Measurements from ENCODE around the gene RAB22A.
"Not testable (repeated sequence)": the region's sequence is repeated elsewhere in the genome, so short reads cannot be mapped to it uniquely, and the experiment has no call there.

The RAB22A gene

DNA sequence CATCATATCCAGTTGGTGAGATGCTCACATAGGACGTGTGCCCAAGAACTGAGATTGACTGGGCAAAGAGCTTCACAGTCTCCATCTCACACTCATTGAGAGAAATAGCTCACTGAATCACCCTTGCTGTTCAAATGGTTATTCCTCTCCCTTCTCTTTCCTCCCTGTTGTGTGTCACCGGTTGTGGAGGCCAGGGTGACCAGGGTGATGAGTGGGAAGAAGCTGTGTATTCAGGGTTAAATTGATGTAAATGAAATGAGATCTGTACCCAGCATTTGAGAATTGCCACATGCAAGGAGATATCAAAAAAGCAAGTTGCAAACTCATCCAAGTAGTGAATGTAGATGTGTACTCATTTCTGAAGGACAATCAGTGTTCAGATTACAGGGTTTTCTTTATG lies 43.0 kb downstream of the RAB22A start:
- no peak for DNase-seq

DNA sequence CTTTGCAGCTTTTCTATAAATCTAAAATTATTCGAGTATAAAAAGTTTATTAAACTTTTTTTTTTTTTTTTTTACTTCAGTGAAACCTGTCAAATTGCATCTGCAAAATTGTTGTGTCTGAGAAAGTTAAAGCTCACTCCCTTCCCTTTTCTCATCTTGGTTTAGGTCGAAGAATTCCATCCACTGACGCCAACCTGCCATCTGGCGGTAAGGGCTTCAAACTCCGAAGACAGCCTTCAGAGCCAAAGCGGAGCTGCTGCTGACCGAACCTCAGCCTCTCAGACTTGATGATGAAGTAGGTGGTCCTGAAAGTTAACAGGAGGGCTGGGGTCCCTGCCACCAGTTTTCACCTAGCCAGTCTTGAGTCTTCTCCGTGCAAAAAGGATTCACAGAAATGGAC lies 49.9 kb downstream of the RAB22A start:
- DNase-seq, result no peak

DNA sequence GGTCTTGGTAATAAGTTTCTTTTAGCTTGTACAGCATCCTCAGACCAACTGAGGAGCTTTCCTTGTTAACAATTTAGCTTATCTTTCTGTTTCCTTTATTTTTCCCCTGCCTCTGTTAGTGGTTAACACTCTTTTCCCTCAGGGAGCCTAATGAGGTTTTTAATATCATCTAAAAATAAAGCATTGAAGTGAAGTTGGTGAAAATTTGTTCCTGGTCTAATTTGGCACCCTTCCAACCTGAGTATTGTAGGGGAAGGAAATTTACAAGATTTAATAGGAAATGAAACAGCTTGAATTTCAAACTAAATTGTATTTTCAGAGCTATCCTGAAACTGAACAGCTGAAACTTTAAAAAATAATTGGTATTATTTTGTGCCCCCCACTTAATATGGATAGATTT lies 51.4 kb downstream of the RAB22A start:
- DNase-seq, result no peak

DNA sequence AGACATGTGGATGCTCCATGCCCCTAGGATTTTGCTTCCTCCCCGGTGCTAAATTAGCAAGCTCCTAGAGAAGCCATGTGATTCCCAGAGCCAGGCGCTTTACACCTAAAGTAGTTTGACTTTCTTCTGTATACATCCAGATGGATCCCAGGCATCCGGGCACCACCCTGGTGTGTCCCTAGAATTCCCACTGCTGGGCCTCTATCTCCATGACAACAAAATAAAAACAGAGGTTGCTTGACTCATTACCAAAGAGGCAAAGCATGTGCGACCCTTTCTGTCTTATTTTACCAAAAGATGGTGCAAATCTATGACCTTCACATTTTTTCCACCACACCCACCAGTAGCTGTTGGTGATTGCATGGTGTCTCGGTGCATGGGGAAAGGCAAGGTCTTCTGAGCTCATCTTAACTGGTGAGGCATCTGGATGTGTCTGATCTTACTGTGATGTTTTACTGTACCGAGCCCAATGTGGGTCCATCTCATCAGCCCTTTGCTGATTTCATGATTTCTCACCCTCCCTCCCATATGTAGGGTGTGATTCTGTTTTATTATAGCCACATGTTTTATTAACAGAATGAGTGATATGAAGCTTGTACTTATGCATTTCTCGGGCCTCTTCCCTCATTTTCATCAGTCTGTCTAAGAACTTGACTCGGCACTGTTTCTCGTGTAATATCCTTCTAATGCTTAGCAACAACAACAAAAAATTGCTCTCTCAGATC lies 52.1 kb downstream of the RAB22A start:
- no peak for DNase-seq

DNA sequence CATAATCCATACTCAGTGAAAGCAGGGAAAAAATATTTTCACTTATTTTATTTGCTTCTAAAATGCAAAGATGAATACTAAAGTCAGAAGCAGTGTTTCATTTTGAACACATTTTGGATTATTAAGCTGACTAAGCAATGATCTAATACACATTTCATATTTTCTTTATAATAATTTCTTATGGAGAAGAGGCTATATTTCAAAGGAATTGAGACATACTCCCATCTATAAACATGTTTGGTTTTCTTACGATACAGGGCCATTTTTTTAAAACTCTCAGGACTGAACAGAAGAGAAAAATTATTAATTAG lies 52.6 kb downstream of the RAB22A start:
- no peak for DNase-seq

DNA sequence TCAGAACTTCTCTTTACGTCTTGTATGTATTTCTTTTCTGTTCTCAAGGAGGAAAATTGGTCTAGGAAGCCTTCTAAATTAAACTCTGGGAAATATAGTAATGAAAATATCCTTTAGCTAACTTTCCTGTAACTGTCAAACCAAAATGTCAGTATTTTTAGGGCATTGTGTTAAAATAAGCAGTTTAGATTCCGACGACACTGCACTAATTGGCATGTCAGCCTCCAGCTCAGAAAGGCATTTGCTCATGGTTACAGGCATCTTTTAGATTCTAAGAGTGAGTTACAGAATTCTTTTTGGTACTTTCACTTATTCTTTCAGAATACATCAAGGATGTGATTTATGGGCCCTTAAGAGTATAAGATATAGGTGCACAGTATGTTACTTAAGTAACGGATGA lies 53.5 kb downstream of the RAB22A start:
- DNase-seq, result no peak

DNA sequence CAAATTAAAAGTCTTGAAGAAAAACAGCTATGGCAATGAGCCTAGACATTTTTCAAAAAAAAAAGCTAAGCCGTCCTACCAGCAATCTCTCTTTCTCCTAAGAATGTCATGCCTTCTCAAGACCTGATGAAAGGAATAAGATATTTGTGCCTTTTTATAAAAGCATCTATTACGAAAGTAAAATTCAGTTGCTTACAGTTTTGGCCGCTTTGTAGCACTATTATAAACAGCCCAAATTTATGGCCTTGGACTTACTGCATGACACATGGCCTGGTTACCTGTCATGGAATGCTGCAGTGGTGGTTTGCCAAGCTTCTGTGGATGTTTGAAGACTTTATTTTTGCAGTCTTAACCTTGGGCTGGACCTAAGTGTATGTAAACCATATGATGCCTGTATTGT lies 57.4 kb downstream of the RAB22A start:
- no peak for DNase-seq

DNA sequence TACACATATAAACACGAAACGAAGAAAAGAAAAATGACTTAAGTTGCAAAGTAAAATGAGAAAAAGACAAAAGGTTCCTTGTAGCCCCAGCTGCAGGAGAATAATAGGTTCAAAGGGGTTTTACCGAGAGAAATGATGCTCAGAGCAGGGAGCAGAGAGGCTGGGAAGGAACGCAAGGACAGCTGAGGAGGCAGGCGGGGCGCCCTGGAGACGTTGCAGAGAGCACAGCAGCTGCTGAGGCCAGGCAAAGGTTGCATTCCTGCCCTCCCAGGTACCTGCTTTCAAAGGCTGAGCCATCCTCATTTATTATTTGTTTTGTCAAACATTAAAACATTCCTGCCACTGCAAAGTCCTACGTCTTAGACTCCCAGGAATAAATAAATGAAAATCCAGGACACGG lies 63.3 kb downstream of the RAB22A start:
- DNase-seq, result no peak

DNA sequence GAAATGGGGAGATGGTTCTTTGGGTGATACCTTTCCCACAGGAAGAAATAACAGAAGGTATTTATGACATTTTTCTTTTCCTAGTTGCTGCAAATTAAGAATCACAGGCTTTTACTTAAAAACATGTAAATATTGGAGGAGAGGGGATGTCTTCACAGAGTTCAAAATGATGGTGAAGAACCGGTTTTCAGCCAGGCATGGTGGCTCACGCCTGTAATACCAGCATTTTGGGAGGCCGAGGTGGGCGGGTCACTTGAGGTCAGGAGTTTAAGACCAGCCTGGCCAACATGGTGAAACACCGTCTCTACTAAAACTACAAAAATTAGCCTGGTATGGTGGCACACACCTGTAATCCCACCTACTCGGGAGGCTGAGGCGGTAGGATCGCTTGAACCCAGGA lies 63.8 kb downstream of the RAB22A start:
- DNase-seq, result not testable (repeated sequence)

DNA sequence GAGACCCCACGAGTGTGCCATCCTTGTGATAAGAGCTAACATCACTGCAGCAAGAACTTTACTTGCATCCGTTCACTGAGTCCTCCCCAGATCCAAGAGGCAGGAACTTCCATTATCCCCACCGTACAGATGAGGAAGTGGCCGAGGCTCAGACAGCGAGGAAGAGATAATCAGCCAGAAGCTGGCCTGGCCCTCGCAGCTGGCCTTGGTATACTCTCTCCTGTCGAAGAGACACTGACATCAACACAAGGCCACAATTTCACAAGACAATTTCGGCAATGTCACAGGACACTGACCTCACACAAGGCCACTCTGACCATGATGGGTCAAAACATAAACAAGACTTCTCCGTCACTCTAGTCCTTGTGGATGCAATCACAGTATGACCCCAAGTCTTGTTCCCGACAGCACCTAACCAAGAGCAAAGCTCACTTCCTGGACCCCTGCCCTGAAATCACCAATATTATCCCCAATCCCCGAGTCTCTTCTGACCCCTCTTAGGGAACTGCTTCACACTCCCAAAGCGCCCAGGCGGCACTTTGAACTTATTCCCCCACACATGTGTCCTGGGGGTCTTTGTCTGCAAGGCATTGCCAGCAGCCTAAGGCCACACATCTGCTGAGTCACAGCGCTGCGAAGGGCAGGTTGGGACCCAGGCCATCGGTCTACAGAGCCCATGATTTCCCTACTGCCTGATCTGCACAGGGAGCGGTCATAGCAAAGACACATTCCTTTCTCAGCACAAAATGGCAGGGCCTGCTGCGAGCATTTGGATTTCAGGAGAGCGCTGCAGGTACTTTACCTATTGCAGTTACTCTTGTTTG lies 64.7 kb downstream of the RAB22A start:
- DNase-seq, result no peak

DNA sequence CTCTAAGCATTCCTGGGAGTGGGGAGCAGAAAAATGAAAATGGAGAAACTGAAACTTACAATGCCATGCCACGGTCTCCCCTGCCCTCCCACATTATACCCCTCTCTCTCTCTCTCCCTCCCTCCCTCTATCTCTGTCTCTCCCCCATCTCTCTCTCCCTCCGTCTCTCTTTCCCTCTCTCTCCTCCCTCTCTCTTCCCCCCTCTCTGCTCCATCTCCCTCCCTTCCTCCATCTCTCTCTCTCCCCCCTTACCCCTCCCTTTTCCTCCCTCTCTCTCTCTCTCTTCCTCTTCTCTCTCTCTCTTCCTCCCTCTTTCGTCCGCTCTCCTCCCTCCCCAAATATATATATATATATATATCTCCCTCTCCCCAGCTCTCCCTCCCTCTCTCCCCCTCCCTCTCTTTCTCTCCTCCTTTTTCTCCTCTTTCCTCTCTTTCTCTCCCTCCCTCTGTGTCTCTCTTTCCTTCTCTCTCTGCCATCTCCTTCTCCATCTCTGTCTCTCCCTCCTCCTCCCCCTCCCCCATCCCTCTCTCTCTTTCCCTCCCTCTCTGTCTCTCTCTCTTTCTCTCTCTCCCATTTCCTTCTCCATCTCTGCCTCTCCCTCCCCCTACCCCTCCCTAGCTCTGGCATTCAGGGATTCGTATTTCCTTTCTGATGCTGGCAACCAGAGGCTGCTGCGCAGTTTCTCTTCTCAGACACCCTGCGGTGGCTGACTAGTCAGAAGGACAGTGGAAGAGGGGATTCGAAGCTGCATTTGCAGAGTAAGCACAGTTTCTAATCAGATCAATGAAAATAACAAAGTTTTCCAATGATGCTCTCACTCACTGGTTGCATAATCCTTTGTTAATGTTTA lies 65.6 kb downstream of the RAB22A start:
- DNase-seq, result no peak

DNA sequence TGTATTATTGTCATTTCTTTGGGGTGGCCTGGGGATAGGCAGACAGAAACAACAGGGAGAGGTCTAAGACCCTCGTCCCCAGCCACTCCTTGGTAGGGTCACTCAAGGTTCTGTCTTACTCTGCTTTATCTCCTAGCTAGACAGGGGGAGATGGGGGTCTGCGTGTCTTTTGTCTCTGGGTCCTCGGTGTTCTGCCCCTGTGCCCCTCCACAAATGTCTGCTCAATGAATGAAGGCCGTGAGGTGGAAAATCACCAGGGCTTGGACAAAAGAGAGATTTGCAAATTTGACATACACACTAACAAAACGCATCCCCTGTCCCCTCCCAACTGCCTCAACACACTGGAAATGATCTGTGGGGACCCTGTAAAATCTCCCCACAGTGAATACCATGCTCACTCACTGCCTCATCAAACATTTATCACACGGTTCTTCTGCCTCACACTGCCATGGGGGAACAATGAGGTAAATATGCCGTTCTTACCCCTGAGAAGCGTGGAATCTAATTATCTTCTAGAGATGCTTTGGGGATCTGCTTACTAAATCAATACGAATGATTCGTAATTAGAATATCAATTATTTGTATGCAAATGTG lies 66.3 kb downstream of the RAB22A start:
- no peak for DNase-seq

DNA sequence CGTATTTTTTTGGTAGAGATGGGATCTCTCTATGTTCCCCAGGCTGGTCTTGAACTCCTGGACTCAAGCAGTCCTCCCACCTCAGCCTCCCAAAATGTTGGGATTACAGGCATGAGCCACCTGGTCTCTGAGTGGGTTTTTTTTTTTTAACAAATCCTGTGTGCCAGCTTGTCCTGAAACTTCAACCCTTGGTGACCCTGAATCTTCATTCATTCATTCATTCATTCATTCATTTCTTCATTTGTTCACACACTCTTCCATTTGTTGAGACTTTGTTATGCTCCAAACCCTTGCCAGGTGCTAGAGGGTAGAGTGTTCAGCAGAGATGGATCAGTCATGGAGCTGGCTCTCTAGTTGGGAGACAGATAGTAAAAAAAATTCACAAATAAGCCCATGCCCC lies 67.5 kb downstream of the RAB22A start:
- DNase-seq, result no peak

DNA sequence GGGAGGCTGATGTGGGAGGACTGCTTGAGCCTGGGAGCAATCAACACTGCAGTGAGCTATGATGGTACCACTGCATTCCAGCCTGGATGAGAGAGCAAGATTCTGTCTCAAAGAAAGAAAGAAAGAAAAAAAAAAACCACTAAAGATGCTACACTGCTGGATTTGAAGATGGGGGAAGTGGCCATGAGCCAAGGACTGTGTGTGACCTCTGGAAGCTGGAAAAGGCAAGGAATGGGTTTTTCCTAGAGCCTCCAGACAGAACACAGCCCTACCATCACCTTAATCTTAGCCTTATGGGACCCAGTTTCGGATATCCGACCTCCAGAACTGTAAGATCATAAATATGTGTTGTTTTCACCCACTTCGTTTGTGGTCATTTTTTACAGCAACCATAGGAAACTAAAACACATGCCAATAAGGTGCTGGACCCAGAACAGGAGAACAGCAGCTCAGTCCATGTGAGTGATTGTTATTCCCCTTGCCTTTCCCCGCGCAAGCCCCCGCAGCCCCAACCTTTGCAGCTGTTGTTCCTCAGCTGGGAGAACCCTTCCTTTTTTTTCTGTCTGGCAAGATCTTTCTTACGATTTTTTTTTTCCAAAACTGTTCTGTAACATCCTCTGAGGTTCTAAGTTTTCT lies 68.4 kb downstream of the RAB22A start:
- no peak for DNase-seq

DNA sequence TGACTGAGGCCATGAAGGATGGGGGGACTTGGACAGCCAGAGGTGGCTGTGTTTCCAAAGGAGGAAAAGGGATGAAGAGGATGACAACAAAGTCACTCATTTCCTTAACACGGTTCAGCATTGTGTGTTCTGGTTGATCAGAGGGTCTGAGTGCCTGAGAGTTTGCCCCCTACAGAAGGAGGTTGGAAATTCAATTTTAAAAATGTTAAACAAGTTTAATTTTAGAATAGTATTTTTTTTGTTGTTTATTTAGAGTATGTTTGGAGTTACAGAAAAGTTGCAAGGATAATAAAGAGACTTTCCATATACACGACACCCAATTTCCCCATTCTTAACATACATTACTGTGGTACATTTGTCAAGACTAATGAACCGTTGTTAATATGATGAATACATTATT lies 69.2 kb downstream of the RAB22A start:
- DNase-seq, result no peak

DNA sequence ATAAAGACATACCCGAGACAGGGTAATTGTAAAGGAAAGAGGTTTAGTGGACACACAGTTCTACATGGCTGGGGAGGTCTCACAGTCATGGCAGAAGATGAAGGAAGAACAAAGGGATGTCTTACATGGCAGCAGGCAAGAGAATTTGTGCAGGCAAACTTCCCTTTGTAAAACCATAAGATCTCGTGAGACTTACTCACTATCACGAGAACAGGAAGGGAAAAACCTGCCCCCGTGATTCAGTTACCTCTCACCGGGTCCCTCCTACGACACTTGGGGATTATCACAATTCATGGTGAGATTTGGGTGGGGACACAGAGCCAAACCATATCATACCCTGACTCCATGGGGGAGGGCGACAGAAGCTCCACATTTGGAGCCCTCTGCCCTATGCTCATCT lies 72.1 kb downstream of the RAB22A start:
- no peak for DNase-seq

DNA sequence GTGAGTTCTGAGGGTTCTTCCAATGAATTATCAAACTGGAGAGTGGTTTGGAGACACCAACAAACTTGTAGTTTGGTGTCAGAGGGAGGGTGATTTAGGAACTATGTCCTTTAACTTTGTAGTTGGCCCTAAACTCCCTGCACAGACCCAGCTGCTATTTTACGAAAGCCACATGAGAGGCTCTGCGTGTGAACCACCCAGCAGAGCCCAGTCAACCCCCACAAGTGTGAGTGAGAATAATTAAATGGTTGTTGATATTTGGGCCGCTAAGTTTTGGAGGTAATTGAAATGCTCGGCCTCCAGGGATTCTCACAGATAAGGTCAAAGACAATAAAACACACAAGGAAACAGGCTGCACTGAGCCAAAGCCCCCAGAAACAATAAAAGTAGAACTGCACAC lies 72.6 kb downstream of the RAB22A start:
- no peak for DNase-seq

DNA sequence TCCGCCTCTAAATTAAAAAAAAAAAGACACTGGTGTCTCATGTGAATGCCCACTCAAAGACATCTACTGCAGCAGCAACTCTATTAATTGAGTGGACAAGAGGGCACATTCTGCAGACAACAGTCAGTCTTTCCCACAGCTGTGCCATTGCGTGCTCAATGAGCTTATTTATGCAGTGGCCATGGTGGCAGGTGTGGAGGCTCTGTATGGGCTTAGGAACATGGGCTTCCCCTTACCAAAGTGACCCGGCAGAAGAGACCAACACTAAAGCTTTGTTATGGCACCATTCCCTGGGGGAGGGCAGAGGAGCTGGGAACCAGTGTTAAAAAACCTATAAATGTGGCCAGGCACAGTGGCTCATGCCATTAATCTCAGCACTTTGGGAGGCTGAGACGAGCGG lies 75.3 kb downstream of the RAB22A start:
- DNase-seq, result no peak

DNA sequence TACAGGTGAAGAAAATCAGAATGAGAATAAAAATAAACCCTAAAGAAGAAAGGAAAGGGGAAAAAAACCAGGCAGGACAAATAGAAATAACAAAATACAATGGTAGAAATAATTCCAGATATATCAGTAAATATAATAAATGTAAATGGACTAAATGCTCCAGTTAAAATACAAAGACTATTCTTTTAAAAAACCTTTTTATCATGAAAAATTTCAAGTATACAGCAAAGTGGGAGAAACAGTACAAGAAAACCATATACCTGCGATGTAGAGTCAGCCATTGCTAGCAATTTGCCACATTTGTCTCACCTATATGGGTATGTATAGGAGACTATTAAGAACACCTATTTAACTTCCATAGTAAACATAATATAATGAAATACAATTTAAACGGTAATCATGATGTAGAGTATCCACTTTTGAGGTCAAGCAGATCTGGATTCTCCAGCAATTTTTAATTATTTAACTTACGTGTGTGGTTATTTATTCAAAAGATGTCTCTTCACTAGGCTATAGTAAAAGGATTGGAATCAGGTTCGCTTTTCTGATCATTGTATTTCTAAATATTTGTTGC lies 78.6 kb downstream of the RAB22A start:
- DNase-seq, result no peak

DNA sequence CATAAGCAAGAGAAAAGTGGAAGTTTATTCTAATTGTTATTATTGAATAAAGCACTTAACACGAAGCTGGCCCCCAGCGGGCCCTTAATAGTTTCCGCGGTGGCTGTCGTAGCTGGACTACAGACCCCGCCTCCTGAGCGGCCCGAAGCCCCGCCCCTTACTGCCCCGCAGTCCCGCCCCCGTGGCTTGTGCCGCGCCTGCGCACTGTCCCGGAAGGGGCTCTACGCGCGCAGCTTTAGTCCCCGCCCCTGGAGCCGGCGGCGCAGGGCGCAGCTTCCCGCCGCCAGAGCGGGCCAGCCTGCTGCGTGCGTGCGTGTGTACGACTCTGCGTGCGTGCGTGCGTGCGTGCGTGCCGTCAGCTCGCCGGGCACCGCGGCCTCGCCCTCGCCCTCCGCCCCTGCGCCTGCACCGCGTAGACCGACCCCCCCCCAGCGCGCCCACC lies 79.4 kb downstream of the RAB22A start, which contains the start of gene VAPB:
Gene VAPB (plus strand): TSS at position 348 of the 442 bp plus-strand sequence. CDS start 231 bp downstream, outside the sequence.
- DNase-seq, result peak; percentile 80

DNA sequence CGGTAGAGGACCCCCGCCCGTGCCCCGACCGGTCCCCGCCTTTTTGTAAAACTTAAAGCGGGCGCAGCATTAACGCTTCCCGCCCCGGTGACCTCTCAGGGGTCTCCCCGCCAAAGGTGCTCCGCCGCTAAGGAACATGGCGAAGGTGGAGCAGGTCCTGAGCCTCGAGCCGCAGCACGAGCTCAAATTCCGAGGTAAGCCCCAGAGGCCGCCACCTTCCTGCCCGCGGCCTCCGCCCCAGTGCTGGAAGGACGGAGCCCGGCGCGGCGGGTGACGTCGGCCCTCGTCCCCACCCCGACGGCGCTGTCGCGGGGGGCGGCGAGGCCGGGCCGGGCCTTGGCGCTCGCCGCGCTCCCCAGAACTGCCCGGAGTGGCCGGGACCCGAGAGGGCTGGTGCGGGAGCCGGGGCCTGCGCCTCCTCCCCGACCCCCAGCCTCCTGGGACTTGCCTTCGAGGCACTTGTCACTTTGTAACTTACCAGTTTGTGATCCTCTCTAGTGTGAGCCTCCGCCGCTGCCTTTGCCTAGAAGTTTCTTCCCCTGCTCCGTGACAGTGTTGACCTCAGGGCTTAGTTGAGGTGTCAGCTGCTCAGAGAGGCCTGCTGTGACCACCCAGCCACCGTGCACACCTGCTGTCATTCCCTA lies 79.9 kb downstream of the RAB22A start:
- DNase-seq, result no peak

Data from NCI-H2029 treated with DMSO at 0.1 percent for 48 hours (cell line).